ENCODE results near the gene GRIK4. TPM values are rescaled to one million over a fixed set of nuclear protein-coding genes. Genes with fewer than 3 reads are reported as not detected.

GRIK4 gene
- total RNA-seq, 1 donor from 2014 or later: 4.5 TPM

DNA sequence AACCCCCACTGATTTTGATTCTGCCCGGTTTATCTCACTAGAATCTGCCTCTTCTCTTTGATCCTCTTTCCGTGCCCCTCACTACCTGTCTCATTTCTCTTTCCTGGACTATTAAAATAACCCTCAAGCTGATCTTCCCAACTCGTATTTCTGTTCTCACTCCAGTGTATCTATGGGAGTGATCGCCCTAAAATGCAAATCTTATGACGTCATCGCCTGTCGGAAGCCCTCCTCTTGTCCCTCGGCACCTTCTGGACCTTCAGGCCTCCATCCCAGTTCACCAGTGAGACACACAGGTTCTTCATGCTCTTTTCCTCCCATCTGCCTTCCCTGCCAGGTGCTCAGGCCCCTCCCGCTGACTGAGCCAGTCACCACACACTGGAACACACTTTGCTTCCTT, 277.8 kb downstream of the GRIK4 start:
- no peak for DNase-seq (ENCODE audit: low spot score)
- no peaks in the 10 kb centered on the region for H3K27me3 Mint-ChIP-seq (ENCODE audit: unreplicated experiment)
- H3K4me1 Mint-ChIP-seq (ENCODE audit: unreplicated experiment): no peaks in the 10 kb centered on the region
- no peaks in the 10 kb centered on the region for H3K36me3 Mint-ChIP-seq (ENCODE audit: low read depth, unreplicated experiment)
- no peak overlapping the region for H3K27ac Mint-ChIP-seq (ENCODE audit: unreplicated experiment)
- no peaks in the 10 kb centered on the region for H3K9me3 Mint-ChIP-seq (ENCODE audit: unreplicated experiment)
- TF ChIP-seq, protein P1, sequence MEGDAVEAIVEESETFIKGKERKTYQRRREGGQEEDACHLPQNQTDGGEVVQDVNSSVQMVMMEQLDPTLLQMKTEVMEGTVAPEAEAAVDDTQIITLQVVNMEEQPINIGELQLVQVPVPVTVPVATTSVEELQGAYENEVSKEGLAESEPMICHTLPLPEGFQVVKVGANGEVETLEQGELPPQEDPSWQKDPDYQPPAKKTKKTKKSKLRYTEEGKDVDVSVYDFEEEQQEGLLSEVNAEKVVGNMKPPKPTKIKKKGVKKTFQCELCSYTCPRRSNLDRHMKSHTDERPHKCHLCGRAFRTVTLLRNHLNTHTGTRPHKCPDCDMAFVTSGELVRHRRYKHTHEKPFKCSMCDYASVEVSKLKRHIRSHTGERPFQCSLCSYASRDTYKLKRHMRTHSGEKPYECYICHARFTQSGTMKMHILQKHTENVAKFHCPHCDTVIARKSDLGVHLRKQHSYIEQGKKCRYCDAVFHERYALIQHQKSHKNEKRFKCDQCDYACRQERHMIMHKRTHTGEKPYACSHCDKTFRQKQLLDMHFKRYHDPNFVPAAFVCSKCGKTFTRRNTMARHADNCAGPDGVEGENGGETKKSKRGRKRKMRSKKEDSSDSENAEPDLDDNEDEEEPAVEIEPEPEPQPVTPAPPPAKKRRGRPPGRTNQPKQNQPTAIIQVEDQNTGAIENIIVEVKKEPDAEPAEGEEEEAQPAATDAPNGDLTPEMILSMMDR (IDR thresholded peaks at IDR 0.05; ENCODE audit: unreplicated experiment): no peak
- H3K4me3 Mint-ChIP-seq (ENCODE audit: unreplicated experiment): no peak overlapping the region

DNA sequence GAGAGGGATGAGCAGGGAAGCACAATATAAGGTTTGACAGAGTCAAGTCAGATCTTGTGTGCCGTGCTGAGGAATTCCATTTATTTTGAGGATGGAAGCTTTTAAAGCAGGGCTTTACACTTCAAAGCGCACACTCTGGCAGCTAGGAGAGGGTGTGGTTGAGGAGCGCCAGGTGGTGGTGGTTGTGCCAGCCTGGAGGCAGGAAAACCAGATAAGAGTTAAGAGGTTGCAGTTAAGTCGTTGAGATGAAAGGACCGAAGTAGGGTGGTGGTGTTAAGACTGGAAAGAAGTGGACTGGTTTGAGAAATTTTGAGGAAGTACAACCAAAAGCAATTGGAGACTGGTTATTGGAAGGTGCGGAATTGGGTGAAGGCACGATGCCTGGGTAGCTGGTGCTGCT, 280.8 kb downstream of the GRIK4 start:
- Mint-ChIP-seq H3K4me1 (ENCODE audit: unreplicated experiment) (no peaks in the 10 kb centered on the region), H3K27me3 (ENCODE audit: unreplicated experiment) (no peaks in the 10 kb centered on the region), H3K27ac (ENCODE audit: unreplicated experiment) (no peak overlapping the region), H3K9me3 (ENCODE audit: unreplicated experiment) (no peaks in the 10 kb centered on the region), H3K36me3 (ENCODE audit: low read depth, unreplicated experiment) (no peaks in the 10 kb centered on the region), H3K4me3 (ENCODE audit: unreplicated experiment) (no peak overlapping the region)
- TF ChIP-seq, protein P1 (IDR thresholded peaks at IDR 0.05; ENCODE audit: unreplicated experiment): no peak
- no peak for DNase-seq (ENCODE audit: low spot score)

DNA sequence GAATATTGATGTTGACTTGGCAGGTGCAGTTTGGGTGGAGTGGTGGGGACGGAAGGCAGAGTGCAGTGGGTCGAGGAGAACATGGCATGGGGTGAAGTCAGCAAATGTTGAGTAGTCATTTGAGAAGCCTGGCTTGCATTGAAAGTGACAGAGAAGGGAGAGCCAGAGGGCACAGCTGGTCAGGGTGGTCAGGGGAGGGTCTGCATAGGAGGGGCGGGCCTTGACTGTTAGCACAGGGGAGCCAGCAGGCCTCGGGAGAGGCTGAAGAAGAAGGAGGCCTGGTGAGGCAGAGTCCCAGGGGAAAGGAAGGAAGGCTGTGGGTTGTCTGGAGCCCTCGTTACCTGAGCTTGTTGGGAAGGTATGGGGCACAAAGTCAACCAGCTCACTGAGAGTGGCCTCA, 281.6 kb downstream of the GRIK4 start:
- Mint-ChIP-seq H3K9me3 (ENCODE audit: unreplicated experiment) (no peaks in the 10 kb centered on the region), H3K4me1 (ENCODE audit: unreplicated experiment) (no peaks in the 10 kb centered on the region), H3K36me3 (ENCODE audit: low read depth, unreplicated experiment) (no peaks in the 10 kb centered on the region), H3K27me3 (ENCODE audit: unreplicated experiment) (no peaks in the 10 kb centered on the region), H3K4me3 (ENCODE audit: unreplicated experiment) (no peak overlapping the region), H3K27ac (ENCODE audit: unreplicated experiment) (no peak overlapping the region)
- TF ChIP-seq, protein P1 (IDR thresholded peaks at IDR 0.05; ENCODE audit: unreplicated experiment): no peak
- DNase-seq (ENCODE audit: low spot score): no peak

DNA sequence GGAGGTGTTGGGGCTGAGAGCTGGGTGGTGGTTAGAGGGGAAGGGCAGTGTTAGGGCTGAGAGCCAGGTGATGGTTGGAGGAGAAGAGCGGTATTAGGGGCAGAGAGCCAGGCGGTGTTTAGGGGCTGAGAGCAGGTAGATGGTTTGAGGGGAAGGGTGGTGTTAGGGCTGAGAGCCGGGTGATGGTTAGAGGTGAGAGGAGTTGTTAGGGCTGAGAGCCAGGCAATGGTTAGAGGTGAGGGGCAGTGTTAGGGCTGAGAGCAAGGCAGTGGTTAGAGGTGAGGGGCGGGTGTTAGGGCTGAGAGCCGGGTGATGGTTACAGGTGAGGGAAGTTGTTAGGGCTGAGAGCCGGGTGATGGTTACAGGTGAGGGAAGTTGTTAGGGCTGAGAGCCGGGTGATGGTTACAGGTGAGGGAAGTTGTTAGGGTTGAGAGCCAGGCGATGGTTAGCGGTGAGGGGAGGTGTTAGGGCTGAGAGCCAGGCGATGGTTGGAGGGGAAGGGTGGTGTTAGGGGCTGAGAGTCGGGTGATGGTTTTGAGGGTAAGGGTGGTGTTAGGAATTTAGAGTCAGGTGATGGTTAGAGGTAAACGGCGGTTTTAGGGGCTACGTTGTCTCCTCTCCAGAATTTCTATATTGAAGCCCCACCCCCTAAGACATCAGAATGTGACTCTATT, 282.4 kb downstream of the GRIK4 start:
- no peak for DNase-seq (ENCODE audit: low spot score)
- H3K9me3 Mint-ChIP-seq (ENCODE audit: unreplicated experiment): no peaks in the 10 kb centered on the region
- H3K4me1 Mint-ChIP-seq (ENCODE audit: unreplicated experiment): no peaks in the 10 kb centered on the region
- no peaks in the 10 kb centered on the region for H3K27me3 Mint-ChIP-seq (ENCODE audit: unreplicated experiment)
- no peaks in the 10 kb centered on the region for H3K36me3 Mint-ChIP-seq (ENCODE audit: low read depth, unreplicated experiment)
- H3K4me3 Mint-ChIP-seq (ENCODE audit: unreplicated experiment): no peak overlapping the region
- TF ChIP-seq, protein P1 (IDR thresholded peaks at IDR 0.05; ENCODE audit: unreplicated experiment): no peak
- no peak overlapping the region for H3K27ac Mint-ChIP-seq (ENCODE audit: unreplicated experiment)

DNA sequence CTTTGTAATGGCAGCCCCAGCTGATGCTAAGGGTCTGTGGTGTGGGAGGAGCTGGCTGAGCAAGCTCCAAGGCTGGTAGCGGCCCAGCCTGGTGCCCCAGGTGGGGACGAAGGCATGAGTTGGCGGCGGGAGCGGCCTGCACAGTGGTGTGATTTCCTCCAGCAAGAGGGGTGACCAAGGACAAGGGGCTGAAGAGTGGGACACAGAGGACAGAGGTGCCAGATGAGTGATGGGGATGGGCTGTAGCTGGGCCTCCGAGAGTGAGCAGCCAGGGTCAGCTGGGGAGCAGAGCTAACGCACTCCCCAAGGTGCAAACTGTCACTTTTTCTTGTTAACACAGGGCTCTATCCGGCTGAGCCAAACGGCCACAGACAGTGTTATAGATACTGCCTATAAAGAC, 283.2 kb downstream of the GRIK4 start:
- Mint-ChIP-seq H3K36me3 (ENCODE audit: low read depth, unreplicated experiment) (no peaks in the 10 kb centered on the region), H3K27ac (ENCODE audit: unreplicated experiment) (no peak overlapping the region), H3K4me3 (ENCODE audit: unreplicated experiment) (no peak overlapping the region), H3K4me1 (ENCODE audit: unreplicated experiment) (no peaks in the 10 kb centered on the region), H3K27me3 (ENCODE audit: unreplicated experiment) (no peaks in the 10 kb centered on the region), H3K9me3 (ENCODE audit: unreplicated experiment) (no peaks in the 10 kb centered on the region)
- no peak for DNase-seq (ENCODE audit: low spot score)
- TF ChIP-seq, protein P1 (IDR thresholded peaks at IDR 0.05; ENCODE audit: unreplicated experiment): no peak
